NCI-H446 (cell line): ENCODE results near the gene MADCAM1.
"Not testable (repeated sequence)": the region's sequence is repeated elsewhere in the genome, so short reads cannot be mapped to it uniquely, and the experiment has no call there.

Experiments
- DNase-seq, 2 experiments: peaks; one replicate each; lab custom pipeline; 2025; lab: John Stamatoyannopoulos, UW

MADCAM1 gene

GRCh38 chr19:496112-496665, at the start of gene MADCAM1:
Gene MADCAM1 (plus strand): TSS chr19:496486. CDS start chr19:496500, 14 bp downstream.
- no peak for DNase-seq

DNA sequence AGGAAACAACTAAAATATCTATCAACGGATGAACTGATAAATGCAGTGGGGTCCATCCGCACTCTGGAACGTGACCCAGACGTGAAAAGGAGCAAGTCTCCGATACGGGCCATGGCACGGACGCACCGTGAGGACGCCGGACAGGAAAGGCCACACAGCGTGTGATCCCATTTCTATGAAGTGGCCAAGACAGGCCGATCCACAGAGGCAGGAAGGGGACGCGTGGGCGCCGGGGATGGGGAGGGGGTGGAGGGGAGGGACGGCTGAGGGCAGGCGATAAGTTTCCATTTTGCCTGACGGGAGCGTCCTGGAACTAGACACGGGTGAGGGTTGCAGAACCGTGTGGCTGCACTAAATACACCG, 49.2 kb upstream of the MADCAM1 start:
- DNase-seq: no peak

GRCh38 chr19:447816-448560, 48.3 kb upstream of the MADCAM1 start:
- no peak for DNase-seq

DNA sequence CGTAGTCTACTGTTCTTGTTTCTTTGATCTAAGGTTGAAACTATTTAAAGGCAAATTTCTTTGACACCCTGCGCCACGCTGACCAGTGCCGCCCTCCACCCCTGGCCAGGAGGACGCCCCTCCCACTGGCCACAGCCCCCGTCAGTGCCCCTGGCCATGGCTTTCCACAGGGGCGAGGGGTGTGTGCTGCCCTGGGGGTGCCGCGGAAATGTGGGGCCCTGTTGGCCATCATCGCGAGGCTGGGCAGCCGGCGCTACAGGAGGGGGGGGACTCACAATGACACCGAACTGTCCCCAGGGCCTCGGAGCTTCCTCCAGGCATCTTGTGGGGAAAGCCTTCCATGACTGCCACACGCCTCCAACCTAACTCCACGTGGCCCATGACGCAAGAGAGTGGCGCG, 46.4 kb upstream of the MADCAM1 start:
- DNase-seq: no peak

DNA sequence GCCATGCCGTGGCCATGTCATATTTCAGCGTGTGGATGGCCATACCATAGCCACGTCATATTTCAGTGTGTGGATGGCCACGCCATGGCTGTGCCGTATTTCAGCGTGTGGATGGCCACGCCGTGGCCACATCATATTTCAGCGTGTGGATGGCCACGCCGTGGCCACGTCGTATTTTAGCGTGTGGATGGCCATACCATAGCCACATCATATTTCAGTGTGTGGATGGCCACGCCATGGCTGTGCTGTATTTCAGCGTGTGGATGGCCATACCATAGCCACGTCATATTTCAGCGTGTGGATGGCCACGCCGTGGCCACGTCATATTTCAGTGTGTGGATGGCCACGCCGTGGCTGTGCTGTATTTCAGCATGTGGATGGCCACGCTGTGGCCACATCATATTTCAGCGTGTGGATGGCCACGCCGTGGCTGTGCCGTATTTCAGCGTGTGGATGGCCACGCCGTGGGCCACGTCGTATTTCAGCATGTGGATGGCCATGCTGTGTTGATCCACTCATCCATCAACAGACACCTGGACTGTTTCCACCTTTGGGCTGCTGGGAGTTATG, 45.3 kb upstream of the MADCAM1 start:
- DNase-seq: not testable (repeated sequence)

DNA sequence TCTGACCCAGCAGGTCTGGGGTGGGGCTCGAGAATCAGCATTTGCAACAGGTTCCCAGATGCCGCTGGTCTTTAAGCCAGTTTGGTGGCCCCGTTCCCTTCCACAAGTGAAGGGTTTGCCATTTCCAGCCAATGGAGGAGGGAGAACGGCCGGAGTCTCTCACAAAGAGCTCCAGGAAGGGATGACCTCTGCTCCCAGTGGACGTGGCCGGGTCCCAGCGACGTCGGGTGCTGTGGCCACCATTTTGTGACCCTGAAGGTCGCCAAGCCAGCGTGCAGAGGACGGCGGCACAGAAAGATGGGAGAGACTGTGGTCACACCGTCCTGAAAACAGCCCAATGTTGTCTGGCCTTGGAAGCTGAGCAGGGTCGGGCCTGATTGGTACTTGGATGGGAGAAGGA, 43.5 kb upstream of the MADCAM1 start:
- DNase-seq: no peak

DNA sequence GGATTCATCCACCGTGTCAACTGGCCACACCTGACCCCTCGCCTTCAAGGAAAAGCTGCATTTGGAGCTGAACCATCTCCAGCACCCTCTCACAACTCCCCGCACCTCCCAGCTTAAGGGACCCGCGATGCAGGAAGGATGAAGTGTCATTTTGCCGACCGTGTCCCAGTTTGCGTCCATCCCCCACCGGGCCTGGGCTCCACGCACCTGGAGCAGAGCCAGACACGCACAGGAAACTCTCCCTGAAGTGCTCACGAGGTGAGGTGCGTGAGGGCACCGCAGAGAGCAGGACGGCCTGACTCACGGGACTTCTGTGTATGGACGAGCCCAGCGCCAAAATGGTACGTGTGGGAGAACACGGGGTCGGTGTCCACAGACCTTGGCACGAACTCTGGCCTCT, 42.7 kb upstream of the MADCAM1 start:
- no peak for DNase-seq

GRCh38 chr19:455031-455705, 41.1 kb upstream of the MADCAM1 start:
- DNase-seq: no peak

DNA sequence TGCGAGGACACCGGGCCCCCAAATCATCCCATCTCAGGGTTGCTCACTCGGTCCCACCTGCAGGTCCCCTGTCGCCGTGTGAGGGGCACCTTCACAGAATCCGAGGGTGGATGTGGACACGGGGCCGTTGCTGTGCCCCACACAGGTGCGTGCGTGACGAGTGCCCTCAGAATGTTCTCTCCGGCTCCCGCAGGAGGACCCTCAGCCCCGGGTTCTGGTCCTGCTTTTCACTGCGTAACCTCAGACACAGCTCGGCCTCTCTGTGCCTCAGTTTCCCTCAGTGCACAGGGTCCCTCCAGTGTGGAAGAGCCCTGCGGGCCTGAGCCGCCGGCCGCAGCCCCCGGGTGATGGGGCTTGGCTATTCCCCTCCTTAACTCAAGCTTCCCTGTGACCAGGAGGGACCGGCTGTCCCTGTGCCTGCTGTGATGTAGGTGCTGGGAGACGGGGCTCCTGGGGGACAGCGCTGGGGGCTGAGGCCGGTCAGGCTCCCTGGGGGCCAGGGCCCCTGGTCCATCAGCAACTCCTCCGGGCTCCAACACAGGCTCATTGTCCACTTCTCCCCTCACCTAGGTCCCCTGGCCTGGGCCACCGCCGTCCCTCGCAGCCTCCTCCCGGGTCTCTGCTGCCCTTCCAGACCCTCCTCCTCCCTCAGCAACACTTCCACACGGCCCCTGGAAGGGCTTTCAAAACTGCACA, 40.3 kb upstream of the MADCAM1 start:
- no peak for DNase-seq

GRCh38 chr19:456547-457110, 39.7 kb upstream of the MADCAM1 start:
- DNase-seq: no peak

DNA sequence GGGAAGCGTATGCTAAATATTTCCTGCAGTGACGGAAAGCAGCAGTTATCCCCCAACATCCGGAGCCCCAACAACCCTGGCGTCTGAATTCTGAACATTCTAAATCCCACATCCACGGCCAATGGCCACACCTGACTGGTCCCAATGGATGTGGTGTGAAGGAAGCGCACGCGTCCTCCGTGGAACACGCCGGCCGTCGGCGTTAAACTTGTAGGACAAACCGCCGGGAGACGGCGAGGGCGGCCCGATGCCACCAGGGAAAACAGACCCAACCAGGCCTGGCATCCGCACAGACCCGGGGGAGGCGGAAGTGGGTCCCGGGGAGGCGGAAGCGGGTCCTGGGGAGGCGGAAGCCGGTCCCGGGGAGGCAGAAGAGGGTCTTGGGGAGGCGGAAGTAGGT, 38.6 kb upstream of the MADCAM1 start:
- DNase-seq: no peak

DNA sequence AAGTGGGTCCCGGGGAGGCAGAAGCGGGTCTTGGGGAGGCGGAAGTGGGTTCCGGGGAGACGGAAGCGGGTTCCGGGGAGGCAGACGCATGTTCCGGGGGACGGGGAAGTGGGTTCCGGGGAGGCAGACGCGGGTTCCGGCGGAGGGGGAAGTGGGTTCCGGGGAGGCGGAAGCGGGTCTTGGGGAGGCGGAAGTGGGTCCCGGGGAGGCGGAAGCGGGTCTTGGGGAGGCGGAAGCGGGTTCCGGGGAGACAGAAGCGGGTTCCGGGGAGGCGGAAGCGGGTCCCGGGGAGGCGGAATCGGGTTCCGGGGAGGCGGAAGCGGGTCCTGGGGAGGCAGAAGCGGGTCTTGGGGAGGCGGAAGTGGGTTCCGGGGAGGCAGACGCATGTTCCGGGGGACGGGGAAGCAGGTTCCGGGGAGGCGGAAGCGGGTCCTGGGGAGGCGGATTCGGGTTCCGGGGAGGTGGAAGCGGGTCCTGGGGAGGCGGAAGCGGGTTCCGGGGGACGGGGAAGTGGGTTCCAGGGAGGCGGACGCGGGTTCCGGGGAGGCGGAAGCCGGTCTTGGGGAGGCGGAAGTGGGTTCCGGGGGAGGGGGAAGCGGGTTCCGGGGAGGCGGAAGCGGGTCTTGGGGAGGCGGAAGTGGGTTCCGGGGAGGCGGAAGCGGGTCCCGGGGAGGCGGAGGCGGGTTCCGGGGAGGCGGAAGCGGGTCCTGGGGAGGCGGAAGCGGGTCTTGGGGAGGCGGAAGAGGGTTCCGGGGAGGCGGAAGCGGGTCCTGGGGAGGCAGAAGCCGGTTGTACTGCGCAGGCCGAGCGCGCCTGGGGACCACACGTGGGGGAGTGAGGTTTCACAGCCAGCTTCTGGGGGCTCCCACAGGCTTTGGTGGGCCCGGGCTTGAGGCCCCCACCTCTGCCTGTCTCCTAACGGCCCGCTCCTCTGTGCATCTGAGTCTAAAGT, 37.9 kb upstream of the MADCAM1 start:
- no peak for DNase-seq

- DNase-seq: peak in 1 of 2 experiments; percentile 71
Observed at GRCh38 chr19:459724-460511, 36.4 kb upstream of the MADCAM1 start.

GRCh38 chr19:460877-461720, 35.2 kb upstream of the MADCAM1 start, which contains the start of gene SHC2:
Gene SHC2 (minus strand): TSS chr19:461033. CDS start chr19:460996, 37 bp downstream.
- DNase-seq: peak in 1 of 2 experiments; percentile 50

DNA sequence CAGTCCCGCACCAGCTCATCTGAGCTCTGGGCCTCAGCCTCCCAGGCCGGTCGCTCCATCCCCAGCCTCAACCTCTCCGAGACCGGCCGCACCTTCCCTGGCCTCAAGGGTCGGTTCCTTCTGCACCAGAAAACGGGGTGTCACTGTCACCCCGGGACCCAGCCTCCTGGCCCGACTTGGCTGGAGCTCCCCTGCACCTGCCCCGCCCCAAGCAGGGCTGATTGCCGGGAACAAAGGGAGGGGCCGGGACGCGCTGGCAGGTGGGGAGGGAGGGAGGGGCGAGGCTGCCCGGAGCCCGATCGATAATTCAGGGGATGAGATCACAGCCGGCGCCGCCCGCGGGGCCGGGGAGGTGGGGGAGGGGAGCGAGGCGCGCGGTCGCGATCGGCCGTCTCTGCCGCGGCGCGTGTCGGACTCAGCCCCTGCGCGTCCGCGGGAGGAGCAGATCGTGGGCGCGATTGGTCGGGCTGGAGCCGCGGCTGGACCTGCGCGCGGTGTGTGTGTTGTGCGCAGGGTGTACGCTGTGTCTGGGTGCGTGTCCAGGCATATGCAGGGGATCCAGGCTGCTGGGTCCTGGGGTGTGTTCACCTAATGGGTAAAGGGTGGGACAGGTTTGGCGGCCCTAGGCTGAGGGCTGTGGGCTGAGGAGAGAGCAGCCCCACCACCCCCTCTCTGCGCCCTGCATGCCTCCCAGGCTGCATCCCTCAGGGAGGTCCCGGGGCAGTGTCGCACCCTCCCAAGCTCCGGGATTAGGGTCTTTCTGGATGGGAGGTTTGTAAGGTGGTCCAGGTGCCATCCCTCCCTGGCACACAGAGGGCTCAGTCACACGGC, 34.4 kb upstream of the MADCAM1 start:
- peak in 1 of 2 experiments; percentile 69 for DNase-seq

GRCh38 chr19:463483-464207, 32.6 kb upstream of the MADCAM1 start:
- DNase-seq: no peak

GRCh38 chr19:464208-464545, 32.1 kb upstream of the MADCAM1 start:
- DNase-seq: no peak
